SH-SY5Y (cell line): ENCODE results near the gene LYPD6B.

ENCODE experiments used
- GATA2 ChIP-seq: IDR thresholded peaks from 2 replicates; pipeline ENCODE4 v1.6.1; 2011; ENCODE audit warnings: mild to moderate bottlenecking, low read depth, low read length
- GATA3 ChIP-seq: IDR thresholded peaks from 2 replicates; pipeline ENCODE4 v1.6.1; 2011; ENCODE audit warnings: low read depth, mild to moderate bottlenecking, low read length, moderate library complexity

LYPD6B gene

DNA sequence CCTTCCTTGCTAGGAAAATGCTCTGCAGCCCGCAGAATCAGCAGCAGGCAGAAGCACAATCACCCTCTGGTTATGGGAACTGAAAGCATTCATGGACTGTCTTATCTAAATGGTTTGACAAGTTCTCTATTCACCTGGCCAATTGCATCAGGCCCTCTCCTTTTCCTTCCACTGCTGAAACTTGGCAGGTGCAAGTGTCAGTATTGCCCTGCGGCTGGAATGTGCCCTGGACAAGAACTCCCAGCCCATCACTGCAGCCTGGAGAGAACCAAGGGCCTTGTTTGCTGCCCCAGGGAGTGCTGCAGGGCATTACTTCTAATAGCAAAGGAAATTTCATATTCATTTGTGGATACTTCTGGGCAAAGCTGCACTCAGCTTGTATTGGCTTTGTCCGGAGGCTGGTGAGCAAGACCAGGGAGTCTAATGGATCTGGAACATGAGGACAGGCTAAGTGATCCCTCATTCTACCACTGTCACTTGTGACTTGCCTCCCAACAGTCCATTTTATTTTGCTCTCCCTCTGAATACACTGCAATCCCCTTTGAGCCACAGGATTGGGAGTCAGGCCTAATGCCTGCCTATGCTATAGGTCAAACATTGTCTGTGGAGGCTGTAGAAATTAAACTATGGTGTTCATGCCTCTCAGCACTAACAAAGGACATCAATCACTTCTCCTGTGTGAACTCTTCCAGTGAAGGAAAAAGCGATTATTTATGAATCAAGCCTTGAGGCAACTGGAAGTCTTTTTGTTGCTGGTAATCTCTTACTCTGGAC, 116.9 kb downstream of the LYPD6B start:
- TF ChIP-seq GATA3, result no peak
- no peak for TF ChIP-seq GATA2

DNA sequence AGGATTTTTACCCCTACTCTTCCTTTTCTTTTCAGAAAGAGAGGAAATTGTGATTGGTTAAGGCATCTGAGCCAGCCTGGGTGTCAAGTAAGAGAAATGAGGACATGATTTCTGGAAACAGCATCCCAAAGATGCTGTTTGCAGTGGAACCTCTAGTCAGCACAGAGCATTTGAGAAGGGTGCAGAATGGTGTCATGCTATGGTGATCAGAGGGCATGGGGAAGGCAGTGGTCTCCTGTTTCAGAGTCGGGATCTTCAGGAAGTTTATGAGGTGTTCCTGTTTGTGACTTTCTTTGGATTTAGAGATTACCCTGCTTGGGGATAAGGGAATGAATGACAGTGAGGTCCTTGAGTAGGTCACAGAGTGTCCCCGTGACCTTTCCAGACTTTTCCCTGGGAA, 117.5 kb downstream of the LYPD6B start:
- no peak for TF ChIP-seq GATA3
- no peak for TF ChIP-seq GATA2

DNA sequence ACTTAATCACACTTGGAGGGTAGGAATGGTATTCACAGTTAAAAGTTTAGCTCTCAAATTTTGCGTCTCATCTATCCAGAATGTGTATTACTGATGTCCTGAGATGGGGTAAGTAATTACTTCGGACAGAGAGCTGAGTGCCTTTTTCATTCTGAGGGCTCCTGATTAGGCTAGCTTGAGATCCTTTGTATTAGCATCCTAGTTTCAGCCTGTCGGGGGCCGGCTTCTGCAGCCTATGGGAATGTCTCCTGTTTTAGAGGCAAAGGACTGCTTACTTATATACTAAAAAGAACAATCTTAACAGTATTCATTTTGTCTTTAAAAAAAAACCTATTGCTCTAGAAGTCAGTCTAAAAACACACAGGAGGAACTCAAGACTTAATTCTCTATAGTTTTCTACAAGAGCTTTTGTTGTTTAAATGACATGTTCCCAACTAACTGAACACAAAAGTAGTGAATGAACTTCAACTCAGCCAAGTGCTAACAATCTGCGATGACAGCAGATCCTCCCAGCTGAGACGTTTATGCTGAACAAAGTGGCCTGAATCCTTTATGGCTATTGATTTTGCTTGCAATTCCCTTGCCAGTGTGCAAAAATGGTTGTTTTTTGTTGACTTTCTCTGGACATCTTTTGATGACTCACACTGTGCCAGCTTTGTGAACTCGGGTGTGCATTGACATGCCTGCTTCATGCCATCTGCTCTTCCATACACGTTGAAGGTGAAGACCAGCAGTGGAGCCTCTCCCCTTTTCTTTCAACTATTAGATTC, 118.7 kb downstream of the LYPD6B start:
- TF ChIP-seq GATA3 (no peak), GATA2 (no peak)

DNA sequence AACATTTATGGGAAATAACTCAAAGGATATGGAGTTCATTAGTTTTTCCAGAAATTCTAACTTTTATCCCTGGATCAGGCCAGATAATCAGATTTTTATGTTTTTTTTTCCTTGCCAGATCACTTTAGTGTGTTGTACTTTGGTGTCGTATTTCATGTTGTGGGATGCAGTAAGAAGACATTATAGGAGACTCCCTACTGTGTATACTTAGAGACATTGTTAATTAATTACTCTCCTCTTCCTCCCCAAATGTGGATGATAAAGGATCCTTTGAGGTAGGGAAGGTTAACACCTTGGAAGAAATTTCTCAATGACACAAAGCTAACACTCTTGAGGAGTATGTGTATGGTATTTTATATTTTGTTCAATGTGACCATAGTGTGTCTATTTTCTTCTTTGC, 120.5 kb downstream of the LYPD6B start:
- TF ChIP-seq GATA3, result no peak
- TF ChIP-seq GATA2, result no peak

DNA sequence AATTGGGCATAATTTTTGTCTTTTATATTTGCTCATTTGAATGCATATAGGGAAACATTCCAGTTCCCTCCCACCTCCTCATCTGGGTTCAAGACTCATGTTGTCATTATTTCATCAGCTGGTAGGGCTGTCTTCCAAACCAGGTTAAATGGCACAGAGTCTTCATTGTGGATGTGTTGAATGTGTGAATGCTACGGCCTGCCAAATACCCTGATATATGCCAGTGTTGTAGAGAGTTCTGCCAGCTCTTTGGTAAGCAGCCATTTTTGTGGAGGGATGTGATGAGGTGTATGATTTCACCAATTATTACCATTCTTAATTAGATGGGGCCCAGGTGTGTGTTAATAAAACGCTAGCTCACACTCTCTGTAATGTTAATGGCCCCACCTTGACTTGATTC, 121.7 kb downstream of the LYPD6B start:
- TF ChIP-seq GATA3 (no peak), GATA2 (no peak)

DNA sequence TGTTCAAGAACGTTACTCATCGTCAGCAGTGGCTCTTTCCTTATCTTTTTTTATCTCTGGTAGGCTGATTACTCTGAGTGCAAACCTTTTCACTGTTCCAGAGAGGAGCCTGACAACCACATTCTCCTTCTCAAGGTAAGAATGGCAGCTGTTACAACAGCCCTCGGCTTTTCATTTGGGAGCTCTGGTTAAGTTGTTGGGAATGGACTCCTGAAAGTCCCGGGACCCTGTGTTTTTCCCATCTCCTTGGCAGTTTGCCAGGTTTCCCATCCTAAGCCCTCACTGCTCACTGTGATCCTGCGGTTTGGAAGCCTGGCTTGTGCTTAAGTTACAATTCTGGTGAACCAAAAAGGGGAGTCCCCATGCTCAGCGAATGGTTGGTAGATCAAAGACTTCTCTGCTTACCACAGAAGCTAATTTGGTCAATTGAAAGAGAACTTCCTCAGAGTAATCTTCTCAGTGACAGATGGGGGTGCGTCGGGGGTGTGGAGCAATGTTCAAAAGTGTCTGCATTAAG, 122.3 kb downstream of the LYPD6B start:
- no peak for TF ChIP-seq GATA2
- no peak for TF ChIP-seq GATA3

DNA sequence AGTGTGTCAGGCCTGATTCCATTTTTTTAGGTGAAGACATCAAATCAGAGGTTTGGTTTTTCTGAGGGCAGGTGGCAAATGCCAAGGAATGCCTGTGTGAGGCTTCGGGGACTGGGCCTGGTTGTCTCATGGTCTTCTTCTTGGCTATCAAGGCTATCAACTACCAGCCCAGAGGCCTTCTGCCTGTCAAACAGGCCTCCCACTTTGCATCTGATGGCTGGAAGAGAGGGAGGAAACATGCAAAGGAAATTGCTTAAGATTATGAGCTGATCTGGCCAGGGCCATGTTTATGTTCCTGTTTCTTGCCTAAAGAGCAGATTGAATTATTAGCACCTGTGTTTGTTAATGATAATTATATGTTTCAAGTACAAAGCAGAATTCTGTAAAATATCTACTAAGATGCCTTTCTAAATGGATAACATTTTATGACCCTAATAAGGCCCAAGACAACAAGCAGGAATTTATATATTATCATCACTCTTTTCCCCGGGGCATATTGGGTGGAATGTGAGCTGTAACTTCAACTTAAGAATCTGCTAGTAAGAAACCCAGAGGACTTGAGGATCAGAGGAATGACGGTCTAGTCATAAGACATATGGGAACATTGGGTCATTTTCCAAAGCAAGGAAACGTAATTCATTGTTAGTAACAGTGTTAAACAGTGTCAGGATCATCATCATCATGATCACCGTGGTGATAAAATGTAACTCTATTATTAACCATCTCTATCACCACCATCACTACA, 123.2 kb downstream of the LYPD6B start:
- TF ChIP-seq GATA2 (no peak), GATA3 (no peak)

DNA sequence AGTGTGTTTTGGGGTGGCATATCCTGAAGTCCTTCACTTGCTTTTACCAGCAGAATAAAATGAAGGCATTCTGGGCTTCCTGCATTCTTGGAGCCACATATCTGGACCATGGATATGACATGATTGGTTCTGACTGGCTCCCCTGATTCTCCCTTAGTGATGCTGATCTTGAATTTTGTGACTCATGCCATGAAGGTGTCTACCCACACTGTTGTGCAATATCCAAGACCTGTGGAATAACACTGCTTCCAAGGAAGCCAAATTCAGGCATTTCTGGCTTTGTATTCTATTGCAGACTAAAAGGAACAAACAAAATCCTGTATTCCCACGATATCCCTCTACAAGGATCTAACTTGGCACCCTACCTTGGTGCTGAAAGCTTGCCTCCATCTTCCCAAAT, 125.8 kb downstream of the LYPD6B start:
- no peak for TF ChIP-seq GATA3
- no peak for TF ChIP-seq GATA2

DNA sequence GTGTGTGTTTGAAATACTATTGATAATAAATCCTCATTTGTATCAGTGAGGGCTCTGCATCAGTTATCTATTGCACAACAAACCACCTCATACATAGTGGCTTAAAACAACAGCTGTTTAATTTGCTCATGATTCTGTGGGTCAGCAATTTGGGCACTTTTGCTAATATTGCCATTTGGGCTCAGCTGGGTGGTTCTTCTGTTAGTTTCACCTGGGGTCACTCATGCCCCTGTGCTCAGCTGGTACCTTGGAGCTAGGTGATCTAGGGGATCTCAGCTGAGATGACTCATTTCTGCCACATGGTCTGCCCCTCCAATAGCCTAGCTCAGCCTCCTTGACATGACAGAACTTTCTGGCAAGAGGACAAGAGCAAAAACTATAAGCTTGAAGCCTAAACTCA, 126.3 kb downstream of the LYPD6B start:
- TF ChIP-seq GATA2, result no peak
- no peak for TF ChIP-seq GATA3

DNA sequence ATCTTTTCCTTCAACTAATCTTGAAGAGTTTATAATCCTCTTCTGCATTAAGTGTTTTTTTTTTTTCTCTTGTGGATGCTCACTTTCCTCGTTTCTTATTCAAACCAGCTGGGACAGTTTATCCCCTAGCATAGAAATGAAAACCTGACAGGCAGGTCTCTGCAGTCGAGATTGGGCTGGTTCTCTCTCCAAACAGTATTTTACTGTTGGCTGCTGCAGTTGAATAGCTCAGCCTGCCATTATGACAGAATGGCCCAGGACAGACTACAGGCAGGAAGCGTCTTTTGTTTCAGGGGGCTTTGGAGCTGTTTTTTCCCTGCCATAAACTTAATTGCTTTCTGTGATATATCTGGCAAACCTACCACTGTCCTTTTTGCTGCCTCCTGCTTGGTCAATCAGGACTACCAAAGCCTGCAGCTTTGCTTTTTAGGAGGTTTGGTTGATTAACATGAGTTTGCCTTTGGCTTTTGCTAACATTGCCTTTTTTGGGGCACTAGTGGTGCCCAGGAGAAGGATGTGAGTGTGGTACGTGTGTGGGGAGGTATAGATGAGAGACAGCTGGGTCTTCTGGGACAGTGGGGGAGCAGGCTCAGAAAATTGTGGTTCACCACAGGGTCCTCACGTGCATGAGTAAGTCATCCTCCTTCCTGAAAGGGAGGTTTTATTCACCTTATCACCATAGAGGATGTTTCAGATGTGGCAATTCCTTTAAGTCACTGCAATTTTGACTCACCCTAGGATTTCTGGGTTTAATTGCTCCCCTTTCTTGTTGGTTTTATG, 128.7 kb downstream of the LYPD6B start:
- TF ChIP-seq GATA3 (no peak), GATA2 (no peak)

DNA sequence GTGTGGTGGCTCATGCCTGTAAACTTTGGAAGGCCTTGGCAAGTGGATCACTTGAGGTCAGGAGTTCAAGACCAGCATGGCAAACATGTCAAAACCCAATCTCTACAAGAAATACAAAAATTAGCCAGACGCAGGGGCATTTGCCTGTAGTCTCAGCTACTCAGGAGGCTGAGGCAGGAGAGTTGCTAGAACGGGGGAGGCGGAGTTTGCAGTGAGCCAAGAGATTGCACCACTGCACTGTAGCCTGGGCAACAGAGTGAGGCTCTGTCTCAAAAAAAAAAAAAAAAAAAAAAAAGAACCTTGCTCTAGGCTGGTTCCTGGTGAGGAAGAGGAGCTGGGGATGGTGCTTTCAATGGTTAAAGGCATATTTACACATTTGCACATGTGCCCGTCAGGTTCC, 129.4 kb downstream of the LYPD6B start:
- TF ChIP-seq GATA2 (no peak), GATA3 (no peak)

DNA sequence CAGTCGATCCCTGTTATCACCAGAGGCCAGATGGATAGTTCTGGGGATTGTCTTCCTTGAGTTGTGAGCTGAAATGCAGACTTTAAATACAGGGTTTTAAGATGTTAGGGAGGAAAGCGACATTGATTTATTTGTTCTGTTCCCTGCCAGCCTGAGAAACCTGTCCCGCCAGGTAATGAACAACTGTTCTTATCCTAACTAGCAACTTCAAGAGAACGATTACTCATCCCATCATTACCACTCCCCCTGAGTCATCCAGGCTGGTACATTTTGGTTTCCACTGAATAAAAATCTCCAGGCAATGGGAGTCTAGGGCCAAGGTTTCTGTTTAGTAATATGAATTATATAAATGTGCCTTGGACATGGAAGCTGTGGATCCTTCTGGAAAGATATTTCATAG, 131.2 kb downstream of the LYPD6B start:
- TF ChIP-seq GATA3 (no peak), GATA2 (no peak)

DNA sequence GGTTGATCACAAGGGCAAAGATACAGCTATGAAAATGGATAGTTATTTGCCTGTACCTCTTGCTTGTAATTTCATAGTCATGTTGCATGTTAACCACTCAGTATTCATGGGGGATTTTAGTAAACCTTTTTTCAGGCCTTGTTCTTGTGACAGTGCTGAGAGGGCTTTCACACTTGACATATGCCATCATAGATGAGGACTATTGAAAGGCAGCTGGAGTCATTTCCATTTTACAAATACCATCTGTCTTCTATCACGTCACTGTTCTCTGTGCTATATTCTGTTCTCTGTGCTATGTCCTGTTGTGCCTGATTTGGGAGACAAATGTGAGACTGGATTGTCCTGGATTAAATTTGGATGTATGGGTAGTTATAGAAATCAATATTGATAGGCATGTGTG, 131.7 kb downstream of the LYPD6B start:
- TF ChIP-seq GATA3, result no peak
- TF ChIP-seq GATA2, result no peak

DNA sequence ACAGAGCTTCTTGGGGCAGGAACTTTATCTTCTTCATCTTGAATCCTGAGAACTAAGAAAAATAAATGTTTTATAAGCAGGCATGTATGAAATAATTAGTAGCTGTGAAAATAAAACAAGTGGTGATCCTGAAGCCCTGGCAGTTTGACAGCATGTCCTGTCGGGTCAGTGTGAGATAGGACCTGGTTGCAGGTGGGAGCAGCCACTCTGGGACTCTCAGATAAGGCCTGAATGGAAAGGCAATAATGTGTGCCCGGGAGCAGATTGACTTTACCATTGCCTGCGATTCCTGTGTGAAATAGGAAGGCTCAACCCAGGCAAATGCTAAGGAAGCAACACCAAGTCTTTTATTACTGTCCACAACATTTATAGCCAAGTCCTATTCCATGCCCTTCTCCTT, 132.4 kb downstream of the LYPD6B start:
- TF ChIP-seq GATA2, result no peak
- TF ChIP-seq GATA3, result no peak

DNA sequence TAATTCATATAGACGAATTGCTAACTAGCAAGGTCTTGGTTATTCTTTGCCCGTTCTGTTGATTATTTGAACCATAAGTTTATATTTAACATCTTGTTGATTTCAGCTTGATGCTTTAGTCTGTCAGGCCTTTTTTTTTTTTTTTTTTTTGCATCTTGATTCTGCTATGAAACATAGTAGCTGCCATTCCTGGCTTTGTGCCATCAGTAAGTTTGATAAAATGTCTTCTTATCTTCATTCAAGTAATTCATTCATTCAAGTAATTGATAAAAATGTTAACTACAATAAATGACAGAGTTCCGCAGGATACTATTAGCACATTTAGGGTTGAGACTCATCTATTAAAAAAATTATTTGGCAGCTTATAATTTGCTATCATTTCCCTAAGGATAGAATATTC, 134.7 kb downstream of the LYPD6B start:
- TF ChIP-seq GATA3 (no peak), GATA2 (no peak)
